Common myeloid progenitor, CD34-positive (primary cell): ENCODE results near the gene PTPRO.
A peak's percentile ranks its signal among the peaks of the same experiment; 100 is the strongest.

ENCODE experiments used
- CTCF ChIA-PET: fragments of 350-600 bp; sonication (Branson Sonifier 250); formaldehyde crosslinking; loops from one replicate; lab custom pipeline; 2021; ENCODE audit warnings: antibody characterized with exemption; lab: Charles Lee
- POLR2A ChIA-PET: fragments of 350-600 bp; sonication (Branson Sonifier 250); formaldehyde crosslinking; loops from one replicate; lab custom pipeline; 2021; ENCODE audit warnings: antibody characterized with exemption; lab: Charles Lee
- DNase-seq, 3 donors: peaks; one replicate each; pipeline versions ENCODE4 v3.0.0 to v3.0.0-alpha.2; 2013
- H3K27ac ChIP-seq, 2 experiments: 1 replicate in 1 of 2; 2 replicates in 1 of 2; pipeline ENCODE4 v1.7.0; 2013; ENCODE audit warnings: inconsistent platforms in 2 of 2, low read length in 2 of 2, mild to moderate bottlenecking in 2 of 2, low read depth in 1 of 2, moderate library complexity in 1 of 2; ENCODE audit not compliant: severe bottlenecking in 2 of 2, insufficient read depth in 1 of 2, poor library complexity in 1 of 2
- H3K27me3 ChIP-seq, 5 experiments: replicated peaks in 2 of 5; 1 replicate in 3 of 5; 2 replicates in 2 of 5; pipeline versions ENCODE4 v1.6.1 to v1.7.0; 2013; ENCODE audit warnings: low read length in 4 of 5, mild to moderate bottlenecking in 2 of 5, moderate library complexity in 2 of 5, inconsistent platforms in 1 of 5; ENCODE audit not compliant: insufficient read depth in 5 of 5, control insufficient read depth in 4 of 5
- H3K36me3 ChIP-seq, 4 experiments: 1 replicate in 2 of 4; 2 replicates in 2 of 4; pipeline versions ENCODE4 v1.6.1 to v1.7.0; 2013; ENCODE audit warnings: low read length in 3 of 4, control low read depth in 1 of 4, mild to moderate bottlenecking in 1 of 4; ENCODE audit not compliant: control insufficient read depth in 4 of 4, insufficient read depth in 4 of 4
- H3K4me1 ChIP-seq, 4 experiments: 1 replicate in 3 of 4; 2 replicates in 1 of 4; pipeline versions ENCODE4 v1.6.1 to v1.7.1; 2013; ENCODE audit warnings: low read length in 3 of 4, mild to moderate bottlenecking in 3 of 4, control low read depth in 1 of 4, inconsistent platforms in 1 of 4, moderate library complexity in 1 of 4; ENCODE audit not compliant: control insufficient read depth in 4 of 4, insufficient read depth in 4 of 4; ENCODE audit errors: control extremely low read depth in 1 of 4
- H3K4me3 ChIP-seq, 7 experiments: 1 replicate in 4 of 7; 2 replicates in 3 of 7; pipeline versions ENCODE4 v1.5.1 to v1.7.0; 2013; ENCODE audit warnings: mild to moderate bottlenecking in 7 of 7, low read length in 6 of 7, moderate library complexity in 6 of 7, inconsistent platforms in 2 of 7, low read depth in 2 of 7, control low read depth in 1 of 7; ENCODE audit not compliant: insufficient read depth in 4 of 7, control insufficient read depth in 1 of 7; ENCODE audit errors: extremely low read depth in 1 of 7
- H3K9me3 ChIP-seq, 5 experiments: 1 replicate in 4 of 5; 2 replicates in 1 of 5; pipeline versions ENCODE4 v1.6.1 to v1.7.1; 2013; ENCODE audit warnings: low read length in 4 of 5, mild to moderate bottlenecking in 2 of 5, inconsistent platforms in 1 of 5, low read depth in 1 of 5, moderate library complexity in 1 of 5; ENCODE audit not compliant: control insufficient read depth in 4 of 5, insufficient read depth in 2 of 5; ENCODE audit errors: control extremely low read depth in 1 of 5
- WGBS: methylation state at CpG from one replicate; pipeline ENCODE4 v1.1.5; 2013; ENCODE audit not compliant: insufficient coverage; 5-methylcytosine and 5-hydroxymethylcytosine counted together

PTPRO gene

GRCh38 chr12:15435597-15435996, 113.3 kb downstream of the PTPRO start:
- ChIA-PET POLR2A (no interaction called here), CTCF (no interaction called here)
- no peaks in the 10 kb centered on the region for H3K36me3 ChIP-seq
- no peak overlapping the region for H3K4me3 ChIP-seq
- H3K4me1 ChIP-seq, result no peaks in the 10 kb centered on the region
- WGBS, result no CpG with 5 or more reads among the region's 2 CpGs
- peaks cover 0 to 11% (median 6%) of the 10 kb centered on the region in 5 experiments for H3K9me3 ChIP-seq
- H3K27me3 ChIP-seq, result peaks cover 0 to 5% (median 0%) of the 10 kb centered on the region in 5 experiments
- DNase-seq, result no peak
- no peak overlapping the region for H3K27ac ChIP-seq

- CTCF ChIA-PET, result no interaction called here
- POLR2A ChIA-PET, result no interaction called here
- WGBS, result 99% methylated on average over 9 of the region's 9 CpGs
- H3K27ac ChIP-seq, result no peak overlapping the region
- no peaks in the 10 kb centered on the region for H3K36me3 ChIP-seq
- no peaks in the 10 kb centered on the region for H3K27me3 ChIP-seq
- H3K9me3 ChIP-seq, result peaks cover 0 to 11% (median 6%) of the 10 kb centered on the region in 5 experiments
- no peak for DNase-seq
- no peak overlapping the region for H3K4me3 ChIP-seq
- no peaks in the 10 kb centered on the region for H3K4me1 ChIP-seq
These were observed 117.2 kb downstream of the PTPRO start for GRCh38 chr12:15439459-15439858.

- H3K4me1 ChIP-seq, result no peaks in the 10 kb centered on the region
- CTCF ChIA-PET, result no interaction called here
- H3K9me3 ChIP-seq, result peaks cover 0 to 7% (median 0%) of the 10 kb centered on the region in 5 experiments
- peaks cover 0 to 4% (median 0%) of the 10 kb centered on the region in 5 experiments for H3K27me3 ChIP-seq
- no peak overlapping the region for H3K27ac ChIP-seq
- H3K36me3 ChIP-seq, result no peaks in the 10 kb centered on the region
- 100% methylated on average over 2 of the region's 3 CpGs for WGBS
- POLR2A ChIA-PET, result no interaction called here
- no peak for DNase-seq
- no peak overlapping the region for H3K4me3 ChIP-seq
These were observed 120.7 kb downstream of the PTPRO start for GRCh38 chr12:15443050-15443449.

- no peak overlapping the region for H3K4me3 ChIP-seq
- peaks cover 0 to 4% (median 0%) of the 10 kb centered on the region in 5 experiments for H3K27me3 ChIP-seq
- no peaks in the 10 kb centered on the region for H3K4me1 ChIP-seq
- no peak overlapping the region for H3K27ac ChIP-seq
- peaks cover 0 to 7% (median 0%) of the 10 kb centered on the region in 5 experiments for H3K9me3 ChIP-seq
- WGBS, result 92% methylated on average over 2 of the region's 4 CpGs
- no peaks in the 10 kb centered on the region for H3K36me3 ChIP-seq
- no peak for DNase-seq
- ChIA-PET CTCF (no interaction called here), POLR2A (no interaction called here)
These were observed 121.3 kb downstream of the PTPRO start for GRCh38 chr12:15443611-15444010.

GRCh38 chr12:15444523-15444922, 122.2 kb downstream of the PTPRO start:
- Histone ChIP-seq H3K27me3 (peaks cover 0 to 4% (median 0%) of the 10 kb centered on the region in 5 experiments), H3K27ac (no peak overlapping the region), H3K36me3 (no peaks in the 10 kb centered on the region), H3K9me3 (peaks cover 0 to 2% (median 0%) of the 10 kb centered on the region in 5 experiments), H3K4me1 (no peaks in the 10 kb centered on the region), H3K4me3 (no peak overlapping the region)
- WGBS, result 92% methylated on average over 4 of the region's 4 CpGs
- ChIA-PET POLR2A (no interaction called here), CTCF (no interaction called here)
- no peak for DNase-seq

- 100% methylated on average over 1 of the region's 4 CpGs for WGBS
- DNase-seq, result peak in 1 of 3 donors; percentile 3
These were observed 124.5 kb downstream of the PTPRO start for GRCh38 chr12:15446807-15447206.

GRCh38 chr12:15453613-15454012, 131.3 kb downstream of the PTPRO start:
- Histone ChIP-seq H3K27ac (no peak overlapping the region), H3K36me3 (no peaks in the 10 kb centered on the region), H3K9me3 (peaks cover 0 to 12% (median 1%) of the 10 kb centered on the region in 5 experiments), H3K27me3 (peaks cover 0 to 4% (median 0%) of the 10 kb centered on the region in 5 experiments), H3K4me1 (no peaks in the 10 kb centered on the region), H3K4me3 (no peak overlapping the region)
- ChIA-PET POLR2A (no interaction called here), CTCF (no interaction called here)
- WGBS, result no CpG with 5 or more reads among the region's 1 CpG
- peak; percentile 10 to 70 (median 57) for DNase-seq

More at GRCh38 chr12:15446807-15447206, 124.5 kb downstream of the PTPRO start:
- peaks cover 0 to under 1% (median 0%) of the 10 kb centered on the region in 5 experiments for H3K9me3 ChIP-seq
- POLR2A ChIA-PET, result no interaction called here
- CTCF ChIA-PET, result no interaction called here
- no peak overlapping the region for H3K4me3 ChIP-seq
- peaks cover 0 to 4% (median 0%) of the 10 kb centered on the region in 5 experiments for H3K27me3 ChIP-seq
- no peaks in the 10 kb centered on the region for H3K36me3 ChIP-seq
- H3K4me1 ChIP-seq, result no peaks in the 10 kb centered on the region
- no peak overlapping the region for H3K27ac ChIP-seq
